Activated CD8-positive, alpha-beta memory T cell treated with anti-CD3 and anti-CD28 coated beads for 36 hours (primary cell): ENCODE data around the gene PAIP2. TPM values are rescaled to one million over a fixed set of nuclear protein-coding genes. Genes with fewer than 3 reads are reported as not detected.

Experiments
- CTCF ChIA-PET: fragments of 350-600 bp; sonication (Branson Sonifier 250); formaldehyde crosslinking; loops from one replicate; lab custom pipeline; 2021; ENCODE audit warnings: antibody characterized with exemption; lab: Charles Lee
- POLR2A ChIA-PET: fragments of 350-600 bp; sonication (Branson Sonifier 250); formaldehyde crosslinking; loops from one replicate; lab custom pipeline; 2021; ENCODE audit warnings: antibody characterized with exemption; lab: Charles Lee
- total RNA-seq, 2 experiments: library from RNA; stranded (reverse); gene quantifications; one replicate each; pipeline ENCODE4 v1.2.3, GENCODE V29; 2021

Gene PAIP2, protein sequence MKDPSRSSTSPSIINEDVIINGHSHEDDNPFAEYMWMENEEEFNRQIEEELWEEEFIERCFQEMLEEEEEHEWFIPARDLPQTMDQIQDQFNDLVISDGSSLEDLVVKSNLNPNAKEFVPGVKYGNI
- 10 to 100 TPM; 83.6 to 84.1 TPM for total RNA-seq

DNA sequence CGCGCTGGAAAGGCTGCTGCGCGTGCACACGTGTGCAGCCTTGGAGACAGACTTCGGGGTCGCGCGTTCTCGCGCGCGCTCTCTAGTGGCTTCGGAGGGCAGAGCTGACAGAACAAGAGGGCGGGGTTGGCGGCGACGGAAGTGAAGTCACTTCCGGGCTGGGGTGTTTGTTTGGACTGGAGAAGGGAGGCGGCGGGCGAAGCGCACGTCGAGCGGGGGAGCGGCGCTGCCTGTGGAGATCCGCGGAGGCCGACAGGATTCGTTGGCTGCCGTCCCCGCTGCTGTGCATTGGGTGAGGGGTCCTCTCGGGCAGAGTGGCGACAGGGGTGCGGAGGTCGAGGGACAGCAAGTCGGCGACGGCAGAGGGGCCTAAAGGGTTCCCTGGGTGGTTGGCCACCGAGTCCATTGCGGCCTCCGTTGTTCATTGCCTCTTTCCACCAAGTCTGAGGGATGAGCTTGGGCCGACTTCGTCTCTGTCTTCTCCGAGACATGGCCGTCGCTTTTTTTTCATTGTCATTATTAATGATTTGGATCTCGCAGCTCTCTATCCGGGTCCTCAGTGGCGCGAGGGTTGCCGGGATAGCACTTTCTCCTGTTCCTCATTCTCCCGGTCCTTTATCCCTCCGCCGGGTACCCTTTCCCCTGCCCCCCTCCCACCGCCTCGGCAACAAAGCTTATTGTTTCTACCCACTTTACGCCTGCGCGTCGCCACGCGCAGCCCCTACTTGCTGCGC lies at the start of gene PAIP2:
Gene PAIP2 (plus strand): TSS at position 166 of the 734 bp plus-strand sequence. CDS start 21,931 bp downstream, outside the sequence.
- ChIA-PET POLR2A (interaction anchor here (0.5 to 1.6 kb wide), 32 partner anchors 9 to 1031 kb away, joined by 3 to 18 read pairs (median 4); partner anchors contain the start of genes ETF1, MATR3 and MZB1), CTCF (interaction anchor here (0.6 to 3.2 kb wide), 14 partner anchors 9 to 768 kb away, joined by 3 to 13 read pairs (median 3); partner anchors contain the start of genes MATR3, MZB1 and SIL1)

DNA sequence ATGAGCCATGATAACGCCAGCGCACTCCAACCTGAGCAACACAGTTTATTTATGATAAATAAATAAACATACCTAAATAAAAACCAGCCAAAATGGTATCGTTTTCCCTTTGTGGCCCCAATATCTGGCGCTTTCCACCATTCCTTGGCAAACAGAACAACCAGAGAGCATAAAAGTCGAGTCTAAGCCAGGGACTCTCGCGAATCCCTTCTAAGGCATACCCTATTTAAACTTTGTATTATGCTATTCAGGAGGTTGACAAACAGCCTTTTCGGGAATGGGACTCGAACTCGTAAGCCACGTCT lies 48.5 kb upstream of the PAIP2 start:
- CTCF ChIA-PET, result interaction anchor here (0.6 to 2.5 kb wide), 11 partner anchors 11 to 714 kb away, joined by 3 to 13 read pairs (median 6); partner anchors contain the start of gene PAIP2

DNA sequence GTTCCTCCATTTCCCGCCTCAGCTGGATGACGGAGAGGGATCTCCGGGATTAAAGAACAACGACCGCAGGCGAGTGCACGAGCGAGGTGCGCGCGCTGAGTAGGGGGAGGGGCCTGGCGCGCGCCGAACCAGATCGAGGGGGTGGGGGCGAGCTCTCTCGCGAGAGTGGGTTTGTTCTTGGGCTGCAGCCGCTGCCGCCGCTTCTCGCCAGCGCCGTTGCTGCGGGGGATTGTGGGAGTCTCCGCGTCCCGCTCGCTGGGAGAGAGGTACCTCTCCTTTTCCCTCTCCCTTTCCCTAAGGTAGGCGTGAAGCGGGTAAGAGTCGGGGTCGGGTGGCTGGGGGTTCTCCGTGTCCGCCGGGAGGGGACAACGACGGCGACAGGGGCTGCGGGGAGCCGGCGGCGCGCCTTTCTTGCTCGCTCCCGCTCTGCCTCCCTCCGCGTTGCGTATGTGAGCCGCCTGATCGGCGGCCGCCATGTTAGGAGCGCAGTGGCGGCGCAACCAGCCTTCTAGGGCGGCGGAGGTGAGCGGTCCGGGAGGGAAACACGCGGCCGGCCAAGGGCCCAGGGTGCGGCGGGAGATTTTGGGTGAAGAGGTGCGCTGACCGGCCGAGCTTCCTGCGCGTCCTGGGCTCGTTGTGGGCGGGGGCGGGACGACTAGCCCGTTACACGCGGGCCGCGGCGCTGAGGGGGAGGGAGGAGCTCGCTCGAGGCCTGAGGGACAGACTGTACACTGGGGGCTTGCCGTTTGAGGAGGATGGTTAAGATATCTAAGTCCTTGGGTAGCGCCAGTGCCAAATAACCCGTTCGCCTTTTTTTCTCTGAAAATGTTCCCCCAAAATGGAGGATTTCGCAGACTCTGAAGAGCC lies 47.9 kb upstream of the PAIP2 start, which contains the start of gene MATR3:
Gene MATR3 (plus strand): TSS at position 234 of the 867 bp plus-strand sequence. CDS start 13,676 bp downstream, outside the sequence.
- ChIA-PET CTCF (interaction anchor here (0.6 to 2.5 kb wide), 12 partner anchors 11 to 121 kb away, joined by 3 to 13 read pairs (median 4); partner anchors contain the start of gene PAIP2), POLR2A (interaction anchor here (0.5 to 2.3 kb wide), 18 partner anchors 11 to 728 kb away, joined by 3 to 20 read pairs (median 4); partner anchors contain the start of genes DNAJC18 and PAIP2)

More for the DNA sequence above, 48.5 kb upstream of the PAIP2 start:
- POLR2A ChIA-PET, result interaction anchor here (0.7 to 2.3 kb wide), 11 partner anchors 11 to 640 kb away, joined by 3 to 20 read pairs (median 5); partner anchors contain the start of gene PAIP2

DNA sequence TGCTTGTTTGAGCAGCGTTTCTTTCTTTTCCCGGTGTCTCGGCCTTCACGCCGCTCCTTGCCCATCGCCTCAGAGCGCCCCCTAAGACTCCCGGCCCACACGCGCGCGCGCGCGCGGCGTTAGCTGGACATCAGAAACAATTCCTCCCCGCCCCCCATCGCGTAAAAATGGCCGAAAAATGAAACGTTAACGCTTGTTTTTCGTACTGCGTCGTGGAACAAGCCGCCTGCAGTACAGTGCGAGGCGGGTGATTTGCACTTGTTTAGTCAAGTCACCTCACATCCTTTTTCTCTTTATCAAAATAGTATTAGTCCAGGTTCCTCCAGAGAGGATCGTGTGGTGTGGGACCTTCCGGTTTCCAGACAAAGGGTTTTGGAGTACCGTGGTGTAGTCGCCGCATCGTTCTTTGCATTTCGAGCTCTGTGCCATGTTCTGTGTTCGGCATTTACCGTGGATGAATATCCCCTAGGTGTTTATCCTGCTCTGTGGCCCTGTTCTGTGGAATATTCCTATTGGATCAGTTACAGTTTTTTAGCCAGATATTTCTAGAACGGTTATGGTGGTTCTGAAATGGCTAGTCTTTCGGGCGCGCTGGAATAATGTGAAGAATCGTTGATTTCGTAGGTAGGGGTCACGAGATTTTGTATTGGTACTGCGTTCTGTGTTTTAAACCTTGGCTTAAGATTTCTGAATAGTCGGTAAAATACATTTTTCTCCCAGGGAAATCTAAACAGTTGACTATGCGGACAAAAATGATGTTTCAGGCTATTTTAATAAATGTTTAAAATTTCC lies 47.1 kb upstream of the PAIP2 start:
- CTCF ChIA-PET, result interaction anchor here (0.6 to 2.5 kb wide), 6 partner anchors 10 to 46 kb away, joined by 3 to 13 read pairs (median 6); partner anchors contain the start of gene PAIP2
- POLR2A ChIA-PET, result interaction anchor here (0.8 to 2.3 kb wide), 12 partner anchors 10 to 729 kb away, joined by 3 to 20 read pairs (median 6); partner anchors contain the start of genes DNAJC18 and PAIP2

DNA sequence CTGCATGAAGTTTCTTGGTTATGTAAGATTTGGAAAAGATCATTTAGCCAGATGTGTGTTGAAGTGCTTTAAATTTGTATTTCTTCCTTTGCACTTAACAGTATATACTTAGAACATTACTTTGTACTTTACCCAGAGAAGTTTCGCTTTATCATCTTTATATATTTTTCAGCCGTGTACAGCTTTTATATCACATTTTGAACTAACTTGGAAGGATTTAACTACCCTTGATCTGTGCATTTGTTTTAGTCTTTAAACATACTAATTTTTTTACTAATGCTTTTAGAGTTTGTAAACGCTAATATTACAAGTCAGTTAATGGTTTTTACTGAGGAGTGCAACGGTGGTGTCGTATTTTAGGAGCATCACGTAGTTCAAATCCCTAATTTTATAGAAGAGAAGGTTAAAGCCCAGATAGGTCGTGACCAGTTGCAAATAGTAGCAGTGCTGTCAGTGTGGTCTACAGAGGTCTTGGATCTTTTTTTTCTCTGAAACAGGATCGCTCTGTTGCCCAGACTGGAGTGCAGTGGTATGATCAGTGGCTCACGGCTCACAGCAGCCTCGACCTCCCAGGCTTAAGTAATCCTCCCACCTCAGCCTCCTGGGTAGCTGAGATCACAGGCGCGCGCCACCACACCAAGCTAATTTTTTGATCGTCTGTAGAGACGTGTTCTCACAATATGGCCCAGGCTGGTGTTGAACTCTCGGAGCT lies 46.2 kb upstream of the PAIP2 start:
- CTCF ChIA-PET, result interaction anchor here (1.2 kb wide), 1 partner anchor 22 kb away, joined by 3 read pairs; no protein-coding TSS in a partner anchor
- POLR2A ChIA-PET, result interaction anchor here (0.5 to 1.8 kb wide), 2 partner anchors 19 to 23 kb away, joined by 3 to 10 read pairs; no protein-coding TSS in a partner anchor

DNA sequence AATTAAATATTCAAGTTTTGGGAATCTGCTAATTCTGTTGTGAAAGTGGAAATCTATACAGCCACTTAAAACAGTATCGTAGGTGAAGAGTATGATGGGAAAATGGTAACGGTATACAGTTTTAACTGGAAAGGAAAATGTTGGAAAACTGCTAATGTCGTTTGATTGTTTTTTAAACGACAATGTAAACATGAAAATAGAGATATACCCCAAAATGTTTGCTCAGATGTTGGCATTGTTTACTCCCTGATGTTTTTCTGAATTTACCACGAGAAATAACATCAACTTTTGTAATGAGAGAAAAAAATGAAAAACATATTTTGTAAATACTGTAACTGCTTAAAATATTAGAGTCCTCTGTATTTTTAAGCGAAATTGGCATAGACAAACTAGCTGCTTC lies 45.5 kb upstream of the PAIP2 start:
- POLR2A ChIA-PET, result interaction anchor here (1.6 kb wide), 1 partner anchor 11 kb away, joined by 5 read pairs; no protein-coding TSS in a partner anchor
- CTCF ChIA-PET, result interaction anchor here (1.2 kb wide), 1 partner anchor 22 kb away, joined by 3 read pairs; no protein-coding TSS in a partner anchor

DNA sequence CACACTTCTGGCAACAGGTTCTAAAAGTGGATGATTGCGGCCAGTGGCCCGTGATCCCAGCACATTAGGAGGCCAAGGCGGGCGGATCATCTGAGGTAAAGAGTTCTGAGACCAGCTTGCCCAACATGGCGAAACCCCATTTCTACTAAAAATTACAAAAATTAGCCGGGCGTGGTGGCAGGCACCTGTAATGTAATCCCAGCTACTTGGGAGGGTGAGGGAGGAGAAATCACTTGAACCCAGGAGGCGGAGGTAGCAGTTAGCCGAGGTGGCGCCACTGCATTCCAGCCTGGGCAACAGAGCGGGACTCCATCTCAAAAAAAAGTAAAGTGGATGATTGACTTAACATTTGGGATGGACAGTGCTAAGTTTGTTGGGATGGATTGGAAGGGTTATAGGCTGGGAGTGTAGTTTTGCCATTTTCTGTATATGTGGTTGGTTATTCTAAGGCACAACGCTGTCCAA lies 44.8 kb upstream of the PAIP2 start:
- POLR2A ChIA-PET, result interaction anchor here (1.1 to 1.6 kb wide), 2 partner anchors 10 to 24 kb away, joined by 4 to 5 read pairs; no protein-coding TSS in a partner anchor

DNA sequence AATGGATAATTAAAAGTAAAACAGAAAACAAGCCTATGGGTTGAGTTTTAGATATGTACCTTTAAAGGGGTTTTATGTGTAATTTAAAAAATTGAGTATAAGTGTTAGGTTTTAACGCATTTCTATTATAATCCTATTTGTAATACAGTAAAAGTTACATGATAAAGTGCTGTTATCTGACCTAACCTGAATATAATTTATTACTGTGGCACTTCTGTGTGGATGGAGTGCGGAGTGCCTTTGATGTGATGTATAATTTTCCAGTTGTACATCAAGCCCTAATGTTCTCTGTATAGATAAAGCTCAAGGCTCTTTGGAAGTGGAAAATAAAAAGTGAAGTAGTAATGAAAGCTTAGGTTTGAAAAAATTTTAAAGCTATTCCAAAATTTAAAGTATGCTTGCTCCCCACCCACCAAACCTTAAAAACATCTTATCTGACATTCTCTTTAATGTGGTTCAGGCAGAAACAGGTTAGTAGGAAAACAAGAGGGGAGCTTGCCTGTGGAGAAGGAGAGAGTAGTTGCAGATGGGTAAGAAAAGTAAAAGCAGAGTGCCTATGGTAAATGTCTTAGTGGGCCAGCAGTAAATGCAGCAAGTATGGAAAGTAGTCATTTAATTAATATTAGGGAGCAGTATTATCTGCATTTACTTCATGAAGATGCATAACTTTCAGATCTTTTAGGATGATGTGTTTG lies 44.1 kb upstream of the PAIP2 start:
- ChIA-PET CTCF (no interaction called here), POLR2A (interaction anchor here (1.1 to 1.6 kb wide), 2 partner anchors 9 to 25 kb away, joined by 4 to 5 read pairs; no protein-coding TSS in a partner anchor)

More for the DNA sequence above, 44.8 kb upstream of the PAIP2 start:
- CTCF ChIA-PET, result interaction anchor here (0.6 to 1.2 kb wide), 2 partner anchors 23 to 46 kb away, joined by 3 to 4 read pairs; no protein-coding TSS in a partner anchor

DNA sequence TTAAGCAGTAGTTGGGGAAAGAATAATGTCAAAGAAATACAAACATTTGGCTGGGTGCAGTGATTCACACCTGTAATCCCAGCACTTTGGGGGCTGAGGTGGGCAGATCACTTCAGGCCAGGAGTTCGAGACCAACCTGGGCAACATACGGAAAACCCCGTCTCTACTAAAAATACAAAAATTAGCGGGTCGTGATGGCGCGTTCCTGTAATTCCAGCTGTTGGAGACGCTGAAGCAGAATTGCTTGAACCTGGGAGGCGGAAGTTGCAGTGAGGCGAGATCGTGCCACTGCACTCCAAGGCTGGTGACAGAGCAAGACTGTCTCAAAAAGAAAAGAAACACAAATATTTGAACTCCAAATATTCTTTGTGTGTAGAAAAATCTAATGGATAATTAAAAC lies 43.4 kb upstream of the PAIP2 start:
- ChIA-PET POLR2A (interaction anchor here (1.1 kb wide), 1 partner anchor 26 kb away, joined by 4 read pairs; no protein-coding TSS in a partner anchor), CTCF (no interaction called here)

DNA sequence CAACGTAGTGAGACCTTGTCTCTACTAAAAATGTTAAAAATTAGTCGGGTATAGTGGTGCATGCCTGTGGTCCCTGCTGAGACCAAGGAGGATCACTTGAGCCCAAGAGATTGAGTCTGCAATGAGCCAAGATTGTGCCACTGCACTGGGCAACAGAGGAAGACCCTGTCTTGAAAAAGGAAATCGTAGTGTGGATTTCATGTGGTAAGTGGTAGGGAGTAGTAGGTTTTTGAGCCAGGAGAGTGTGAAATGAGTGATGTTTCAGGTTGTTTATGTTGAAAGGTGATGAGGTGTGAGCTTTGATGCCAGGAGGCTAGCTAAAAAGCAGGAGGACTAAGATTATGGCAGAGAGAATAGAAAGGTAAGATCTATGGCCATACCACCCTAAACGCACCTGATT lies 42.2 kb upstream of the PAIP2 start:
- CTCF ChIA-PET, result no interaction called here
- POLR2A ChIA-PET, result interaction anchor here (1.5 to 2.2 kb wide), 2 partner anchors 42 to 92 kb away, joined by 3 to 5 read pairs; partner anchors contain the start of gene PAIP2

DNA sequence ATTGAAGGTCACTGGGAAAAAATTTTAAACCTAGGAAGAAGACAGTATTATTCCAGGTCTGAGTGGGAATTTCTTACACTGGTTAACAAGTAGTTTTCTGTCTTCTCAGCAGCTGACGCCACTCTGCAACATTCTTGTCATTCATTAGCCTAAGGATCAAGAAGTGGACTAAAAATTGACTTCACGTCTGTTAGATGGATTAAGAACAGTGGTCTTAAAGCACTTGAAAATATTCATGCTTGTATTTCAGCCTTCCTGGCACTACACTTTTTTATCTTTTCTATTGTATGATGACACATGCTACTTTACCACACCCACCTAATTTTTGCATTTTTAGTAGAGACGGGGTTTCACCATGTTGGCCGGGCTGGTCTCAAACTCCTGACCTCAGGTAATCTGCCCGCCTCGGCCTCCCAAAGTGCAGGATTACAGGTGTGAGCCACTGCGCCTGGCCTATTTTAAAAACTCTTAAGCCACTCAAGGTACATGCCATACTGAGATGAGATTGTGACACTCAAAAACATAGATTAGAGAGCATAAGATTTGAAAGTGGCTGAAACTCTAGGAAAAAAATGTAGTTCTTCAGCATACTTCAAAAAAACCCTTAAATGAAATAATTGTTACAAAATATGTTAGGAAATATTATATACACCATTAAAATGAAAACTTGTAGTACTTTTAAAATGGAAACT lies 39.7 kb upstream of the PAIP2 start:
- ChIA-PET CTCF (no interaction called here), POLR2A (no interaction called here)

DNA sequence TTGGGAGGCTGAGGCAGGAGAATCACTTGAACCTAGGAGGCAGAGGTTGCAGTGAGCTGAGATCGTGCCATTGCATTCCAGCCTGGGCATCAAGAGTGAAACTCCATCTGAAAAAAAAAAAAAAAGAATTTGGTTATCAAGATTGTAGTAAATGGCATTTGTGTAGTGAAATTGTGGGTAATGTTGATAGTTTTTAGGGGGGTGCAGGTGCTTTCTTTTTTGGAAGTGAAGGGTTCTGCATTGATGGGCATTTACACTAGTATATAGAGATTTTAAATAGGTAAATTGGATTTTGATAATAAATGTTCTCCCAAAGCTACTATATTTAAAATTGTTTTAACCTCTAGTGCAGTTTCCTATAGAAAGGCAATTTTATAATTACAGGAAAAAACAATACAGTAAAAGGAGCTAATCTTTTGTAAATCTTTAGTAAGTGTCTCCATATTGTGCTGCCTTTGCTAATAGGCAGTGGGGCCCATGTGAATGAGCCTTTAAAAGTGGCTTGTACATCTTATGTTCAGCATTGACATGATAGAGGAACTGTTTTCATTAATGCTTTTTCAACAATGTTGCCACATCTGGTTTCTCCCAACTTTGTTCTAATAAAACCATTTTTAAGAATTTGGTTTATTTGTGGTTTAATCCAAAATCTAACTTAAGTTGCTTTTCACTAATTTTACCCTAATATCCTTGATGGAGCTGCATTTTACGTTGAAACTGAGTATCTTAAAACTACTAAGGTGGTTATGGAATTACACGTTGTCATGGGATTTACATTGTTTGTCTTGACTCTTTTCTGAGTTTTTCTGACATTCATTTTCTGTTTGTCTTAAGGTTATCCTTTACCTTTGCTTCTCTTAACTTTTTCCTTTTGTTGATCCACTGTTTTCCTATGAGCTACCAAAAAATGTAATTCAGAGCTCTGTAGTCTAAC lies 37.0 kb upstream of the PAIP2 start:
- ChIA-PET CTCF (interaction anchor here (0.6 to 2.4 kb wide), 3 partner anchors 11 to 153 kb away, joined by 4 to 7 read pairs (median 4); partner anchors contain the start of genes MATR3 and PAIP2), POLR2A (interaction anchor here (0.7 to 2.7 kb wide), 3 partner anchors 11 to 37 kb away, joined by 3 to 16 read pairs (median 5); partner anchors contain the start of genes MATR3 and PAIP2)

DNA sequence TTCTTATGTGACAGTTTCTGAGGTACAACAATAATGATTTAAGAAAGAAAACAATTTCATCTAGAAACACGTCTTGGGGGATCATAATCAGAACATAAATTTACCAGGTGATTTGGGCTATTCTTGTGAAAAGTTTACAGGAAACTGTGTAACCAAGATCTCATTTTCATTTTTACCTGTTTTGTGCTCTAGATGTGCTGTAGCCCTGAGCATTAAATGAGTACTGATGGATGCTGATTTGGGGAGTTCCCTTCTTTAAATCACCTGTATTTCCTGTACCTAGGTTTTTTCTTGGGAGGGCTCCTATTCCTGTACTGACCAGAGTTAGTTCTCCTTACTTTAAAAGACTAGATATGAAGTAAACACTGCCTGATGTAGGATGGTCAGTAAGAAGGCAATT lies 35.5 kb upstream of the PAIP2 start:
- ChIA-PET CTCF (interaction anchor here (1.7 kb wide), 1 partner anchor 12 kb away, joined by 7 read pairs; the partner anchor contains the start of gene MATR3), POLR2A (interaction anchor here (1.1 to 1.8 kb wide), 2 partner anchors 9 to 12 kb away, joined by 5 to 7 read pairs; partner anchors contain the start of gene MATR3)
